Activated CD4-positive, alpha-beta T cell treated with anti-CD3 and anti-CD28 coated beads, Interleukin-2, amount 10 ng/mL, durations not matched to agents 24 days and 14 days (primary cell): ENCODE results near the gene TAPBP. TPM values are rescaled to one million over a fixed set of nuclear protein-coding genes. Genes with fewer than 3 reads are reported as not detected.
A peak's percentile ranks its signal among the peaks of the same experiment; 100 is the strongest.
"Not testable (repeated sequence)": the region's sequence is repeated elsewhere in the genome, so short reads cannot be mapped to it uniquely, and the experiment has no call there.

Experiments
- DNase-seq: peaks from one replicate; pipeline ENCODE4 v3.0.0; 2022
- H3K27ac Mint-ChIP-seq: one replicate; pipeline ENCODE4 v1.8.0; 2022; ENCODE audit warnings: mild to moderate bottlenecking, mixed read lengths
- H3K27me3 Mint-ChIP-seq: one replicate; pipeline ENCODE4 v1.8.0; 2022; ENCODE audit warnings: mixed read lengths
- H3K36me3 Mint-ChIP-seq: one replicate; pipeline ENCODE4 v1.8.0; 2022; ENCODE audit warnings: low read depth, mild to moderate bottlenecking, mixed read lengths
- H3K4me1 Mint-ChIP-seq: one replicate; pipeline ENCODE4 v1.8.0; 2021; ENCODE audit warnings: mixed read lengths
- H3K4me3 Mint-ChIP-seq: one replicate; pipeline ENCODE4 v1.8.0; 2022; ENCODE audit warnings: mild to moderate bottlenecking, moderate library complexity, mixed read lengths
- H3K9me3 Mint-ChIP-seq: one replicate; pipeline ENCODE4 v1.8.0; 2021; ENCODE audit warnings: mixed read lengths
- intact Hi-C: fragments of 100-400 bp; cut with micrococcal nuclease; formaldehyde crosslinking; loops from one replicate; pipeline ENCODE4 v1.15.1; 2023
- total RNA-seq: library from RNA; stranded (reverse); gene quantifications from 2 replicates; pipeline ENCODE4 v1.2.3, GENCODE V29; 2022

Gene TAPBP
- total RNA-seq, 1 donor from 2014 or later: 271 TPM

DNA sequence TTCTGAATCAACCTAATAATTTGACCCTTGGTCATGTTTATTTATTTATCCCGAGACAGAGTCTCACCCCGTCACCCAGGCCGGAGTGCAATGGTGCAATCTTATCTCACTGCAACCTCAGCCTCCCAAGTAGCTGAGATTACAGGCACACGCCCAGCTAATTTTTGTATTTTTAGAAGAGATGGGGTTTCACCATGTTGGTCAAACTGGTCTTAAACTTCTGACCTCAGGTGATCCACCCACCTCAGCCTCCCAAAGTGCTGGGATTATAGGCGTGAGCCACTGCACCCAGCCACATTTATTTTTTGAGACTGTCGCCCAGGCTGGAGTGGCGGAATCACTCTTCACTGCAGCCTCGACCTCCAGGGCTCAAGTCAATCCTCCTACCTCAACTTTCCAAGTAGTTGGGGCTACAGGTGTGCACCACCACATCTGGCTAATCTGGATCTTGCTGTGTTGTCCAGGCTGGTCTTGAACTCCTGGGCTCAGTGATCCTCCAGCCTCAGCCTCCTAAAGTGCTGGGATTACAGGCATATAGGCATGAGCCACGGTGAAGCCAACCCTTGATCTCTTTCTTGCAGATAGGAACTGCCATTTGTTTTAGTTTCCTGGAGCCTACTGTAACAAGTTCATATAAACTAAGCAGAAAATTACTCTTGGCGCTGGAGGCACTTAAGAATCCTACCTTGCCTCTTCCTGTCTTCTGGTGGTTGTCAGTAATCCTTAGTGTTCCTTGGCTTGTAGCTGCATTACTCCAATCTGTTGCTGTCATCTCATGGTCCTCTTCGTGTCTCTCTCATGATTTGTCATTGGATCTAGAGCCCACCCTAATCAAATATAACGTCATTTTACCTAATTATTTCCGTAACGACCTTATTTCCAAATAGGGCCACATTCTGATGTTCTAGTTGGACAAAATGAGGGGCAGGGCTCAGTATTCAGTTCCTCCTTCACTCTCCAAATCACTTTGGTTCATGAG, 39.7 kb downstream of the TAPBP start:
- H3K36me3 Mint-ChIP-seq: peaks cover 74% of the 10 kb centered on the region
- peak overlapping the region; percentile 82 for H3K27ac Mint-ChIP-seq
- DNase-seq: no peak
- no peaks in the 10 kb centered on the region for H3K9me3 Mint-ChIP-seq
- peak overlapping the region; percentile 94 for H3K4me3 Mint-ChIP-seq
- peaks cover 67% of the 10 kb centered on the region for H3K4me1 Mint-ChIP-seq
- intact Hi-C loops: loop anchor here (10.0 kb wide), 2 partner anchors 141 to 429 kb away; partner anchors contain the start of genes CUTA, PHF1 and PSMB8
- no peaks in the 10 kb centered on the region for H3K27me3 Mint-ChIP-seq

DNA sequence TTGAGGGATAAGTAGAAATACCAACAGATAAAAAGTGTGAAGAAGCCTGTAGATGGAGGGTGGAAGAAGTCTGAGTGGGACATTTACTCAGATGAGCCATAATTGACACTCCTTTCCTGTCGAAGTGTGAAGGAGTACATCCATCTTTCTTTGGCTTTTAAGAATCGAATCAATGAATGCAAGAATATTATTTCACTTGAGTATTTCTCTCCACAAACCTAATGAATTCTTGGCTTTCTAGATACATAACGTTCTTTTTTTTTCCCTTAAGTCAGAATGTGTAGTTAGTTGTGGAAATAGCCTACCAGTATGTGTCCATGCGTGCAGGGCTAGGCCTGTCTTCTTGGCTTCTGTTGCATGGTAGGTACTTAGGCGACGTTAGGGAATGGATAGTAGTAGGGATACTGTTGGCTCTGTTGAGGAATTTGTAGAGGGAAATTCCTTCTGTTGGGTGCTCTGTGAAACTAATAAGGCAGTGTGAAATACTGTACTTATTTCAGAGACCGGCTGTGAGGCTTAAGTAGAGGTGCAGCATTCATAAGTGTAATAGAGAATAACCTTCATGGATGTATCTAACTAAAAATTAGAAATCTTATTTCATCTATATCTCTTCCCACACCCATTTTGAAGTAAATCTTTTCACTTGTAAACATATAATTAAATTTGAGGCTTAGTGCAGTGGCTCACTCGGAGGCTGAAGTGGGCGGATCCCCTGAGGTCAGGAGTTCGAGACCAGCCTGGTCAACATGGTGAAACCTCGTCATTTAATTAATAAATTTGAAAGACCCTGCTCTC, 40.6 kb downstream of the TAPBP start:
- DNase-seq: no peak
- H3K4me3 Mint-ChIP-seq: peak overlapping the region; percentile 94
- no peaks in the 10 kb centered on the region for H3K9me3 Mint-ChIP-seq
- peaks cover 75% of the 10 kb centered on the region for H3K36me3 Mint-ChIP-seq
- H3K4me1 Mint-ChIP-seq: peaks cover 64% of the 10 kb centered on the region
- no peaks in the 10 kb centered on the region for H3K27me3 Mint-ChIP-seq
- H3K27ac Mint-ChIP-seq: peak overlapping the region; percentile 98
- intact Hi-C loops: loop anchor here (10.0 kb wide), 2 partner anchors 141 to 429 kb away; partner anchors contain the start of genes CUTA, PHF1 and PSMB8

DNA sequence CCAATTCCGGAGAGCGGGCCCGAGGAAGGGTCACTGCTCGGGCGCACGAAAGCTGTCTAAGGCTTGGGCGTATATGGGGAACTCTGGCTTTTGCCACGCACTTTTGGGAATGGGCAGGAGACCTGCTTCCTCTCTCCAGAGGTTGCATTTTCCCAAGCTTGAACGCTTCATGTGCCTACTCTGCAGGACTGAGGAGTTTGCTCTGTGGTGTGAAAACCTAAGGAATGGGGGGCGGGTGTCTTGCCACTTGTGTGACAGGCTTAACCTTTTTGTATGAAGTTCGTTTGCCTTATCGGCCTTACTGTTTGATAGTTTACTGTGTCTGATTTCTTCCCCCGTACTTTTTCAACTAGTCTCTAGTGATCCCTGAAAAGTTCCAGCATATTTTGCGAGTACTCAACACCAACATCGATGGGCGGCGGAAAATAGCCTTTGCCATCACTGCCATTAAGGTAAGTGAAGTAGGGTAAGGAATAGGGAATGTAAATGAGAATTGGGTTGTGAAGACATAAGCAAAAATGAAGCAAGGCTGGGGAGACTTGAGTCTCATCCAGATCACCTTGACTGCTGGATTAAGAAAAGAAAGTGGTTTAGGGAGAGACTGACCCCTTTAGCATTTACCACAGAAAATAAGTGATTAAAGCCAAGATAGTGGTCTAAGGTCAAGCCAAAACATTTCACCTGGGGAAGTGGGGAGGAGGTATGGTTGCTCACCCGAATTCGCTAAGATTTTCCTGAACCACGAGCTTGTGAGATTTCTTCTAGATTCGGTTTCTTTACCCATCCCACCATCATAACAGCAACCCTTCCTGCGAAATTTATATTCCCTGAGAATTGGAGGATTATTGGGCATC, 41.4 kb downstream of the TAPBP start:
- H3K9me3 Mint-ChIP-seq: no peaks in the 10 kb centered on the region
- DNase-seq: no peak
- H3K4me1 Mint-ChIP-seq: peaks cover 58% of the 10 kb centered on the region
- H3K27me3 Mint-ChIP-seq: no peaks in the 10 kb centered on the region
- peak overlapping the region; percentile 98 for H3K27ac Mint-ChIP-seq
- H3K36me3 Mint-ChIP-seq: peaks cover 78% of the 10 kb centered on the region
- intact Hi-C loops: loop anchor here (10.0 kb wide), 2 partner anchors 142 to 428 kb away; partner anchors contain the start of genes CUTA, PHF1 and PSMB8
- H3K4me3 Mint-ChIP-seq: peak overlapping the region; percentile 94

DNA sequence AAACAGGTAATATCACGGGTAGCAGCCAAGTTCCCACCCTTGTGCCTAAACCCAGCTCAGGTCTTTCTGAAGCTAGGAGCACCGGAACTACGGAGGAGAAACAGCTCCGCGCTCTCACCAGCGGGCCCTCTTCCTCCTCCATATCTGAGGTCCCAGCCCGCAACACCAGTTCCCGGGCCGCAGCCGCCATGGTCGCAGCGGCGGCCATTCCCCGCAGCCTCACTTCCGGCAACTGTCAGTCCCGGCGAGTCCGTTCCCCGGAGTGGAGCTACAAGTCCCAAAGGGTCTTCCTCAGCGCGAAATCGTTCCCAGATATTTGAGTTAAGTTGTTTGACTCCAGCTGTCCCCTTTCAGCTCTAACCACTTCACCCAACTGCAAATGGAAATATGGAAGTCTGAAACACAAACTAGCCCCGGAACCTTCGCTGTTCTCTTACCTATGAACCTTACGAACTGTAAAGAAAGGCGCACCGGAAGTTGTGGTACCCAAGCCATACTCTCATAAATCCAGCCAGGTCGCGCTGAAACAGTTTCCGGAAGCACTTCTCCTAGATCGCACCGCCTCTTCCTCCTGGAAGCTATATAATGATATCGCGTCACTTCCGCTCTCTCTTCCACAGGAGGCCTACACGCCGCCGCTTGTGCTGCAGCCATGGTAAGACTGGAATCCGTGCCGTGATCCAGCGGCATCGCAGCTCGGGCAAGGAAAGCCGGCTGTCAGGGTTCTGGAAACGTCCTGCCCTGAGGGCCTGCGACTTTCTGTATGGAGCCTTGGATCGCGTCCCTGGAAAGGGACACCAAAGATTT, 42.2 kb downstream of the TAPBP start, which contains the start of the genes RPS18 and VPS52:
TSS of gene RPS18 (plus strand) at position 608 of the 807 bp plus-strand sequence. CDS start at position 653, 45 bp downstream.
TSS of gene VPS52 (minus strand) at position 409 of the 807 bp plus-strand sequence. CDS start at position 208, 201 bp downstream.
- Mint-ChIP-seq H3K4me1 (peaks cover 54% of the 10 kb centered on the region), H3K9me3 (no peaks in the 10 kb centered on the region)
- intact Hi-C loops: loop anchor here (1.0 to 10.0 kb wide), 9 partner anchors 18 to 1409 kb away; partner anchors contain the start of genes CUTA, NEU1, PFDN6 and PHF1

DNA sequence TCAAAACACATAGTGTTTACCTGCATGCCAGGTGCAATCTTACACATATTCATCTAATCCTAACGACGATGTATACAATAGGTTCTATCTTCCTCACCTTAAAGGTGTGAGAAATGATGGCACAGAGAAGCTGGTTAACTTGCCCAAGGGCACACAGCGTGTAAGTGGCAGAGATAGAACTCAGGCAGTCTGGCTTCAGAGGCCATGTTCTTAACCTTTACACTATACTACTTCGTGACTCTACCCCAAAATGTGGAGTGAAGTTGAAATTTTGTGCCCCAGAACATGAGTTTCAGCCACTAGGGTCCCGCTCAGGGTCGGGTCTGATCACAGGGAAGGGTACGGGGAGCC, 42.8 kb downstream of the TAPBP start:
- Mint-ChIP-seq H3K4me1 (peaks cover 48% of the 10 kb centered on the region), H3K4me3 (peak overlapping the region; percentile 94), H3K9me3 (no peaks in the 10 kb centered on the region), H3K27ac (peak overlapping the region; percentile 98), H3K27me3 (no peaks in the 10 kb centered on the region), H3K36me3 (peaks cover 80% of the 10 kb centered on the region)
- intact Hi-C loops: loop anchor here (1.0 to 10.0 kb wide), 9 partner anchors 18 to 1408 kb away; partner anchors contain the start of genes CUTA, NEU1, PFDN6 and PHF1
- DNase-seq: no peak

More for the DNA sequence above, 42.2 kb downstream of the TAPBP start, which contains the start of the genes RPS18 and VPS52:
- Mint-ChIP-seq H3K27ac (peak within 1 kb of the TSS; percentile 98), H3K27me3 (no peaks in the 10 kb centered on the region), H3K36me3 (peaks cover 80% of the 10 kb centered on the region), H3K4me3 (peak within 1 kb of the TSS; percentile 94)
- peak; percentile 97 for DNase-seq

DNA sequence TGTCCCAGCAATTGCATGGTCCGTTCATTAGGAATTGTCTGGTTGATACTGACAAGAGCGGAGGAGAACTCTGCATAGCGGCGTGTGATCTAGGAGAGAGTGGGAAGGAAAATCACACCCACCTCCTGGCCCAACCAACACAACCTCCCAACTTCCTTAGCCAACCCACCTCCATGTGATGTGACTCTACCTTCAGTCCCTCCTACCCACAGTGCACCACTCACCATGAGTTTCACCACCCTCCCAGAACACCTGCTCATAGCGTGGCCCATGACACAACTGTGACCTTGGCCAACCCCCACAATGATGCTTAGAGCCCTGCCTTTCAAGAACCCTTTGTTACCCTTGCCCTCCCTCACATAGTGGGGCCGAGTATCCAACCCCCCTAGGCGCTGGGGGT, 49.9 kb downstream of the TAPBP start:
- peaks cover 74% of the 10 kb centered on the region for H3K36me3 Mint-ChIP-seq
- H3K4me3 Mint-ChIP-seq: no peak overlapping the region
- no peaks in the 10 kb centered on the region for H3K9me3 Mint-ChIP-seq
- H3K4me1 Mint-ChIP-seq: peaks cover 3% of the 10 kb centered on the region
- DNase-seq: no peak
- intact Hi-C loops: no loop called here
- no peak overlapping the region for H3K27ac Mint-ChIP-seq
- H3K27me3 Mint-ChIP-seq: no peaks in the 10 kb centered on the region

DNA sequence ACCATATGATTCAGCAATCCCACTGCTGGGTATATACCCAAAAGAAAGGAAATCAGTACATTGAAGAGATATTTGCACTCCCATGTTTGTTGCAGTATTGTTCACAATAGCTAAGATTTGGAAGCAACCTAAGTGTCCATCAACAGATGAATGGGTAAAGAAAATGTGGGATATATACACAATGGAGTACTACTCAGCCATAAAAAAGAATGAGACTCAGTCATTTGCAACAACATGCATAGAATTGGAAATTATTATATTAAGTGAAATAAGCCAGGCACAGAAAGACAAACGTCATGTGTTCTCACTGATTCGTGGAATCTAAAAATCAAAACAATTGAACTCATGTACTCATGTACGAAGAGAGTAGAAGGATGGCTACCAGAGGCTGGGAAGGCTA, 51.4 kb downstream of the TAPBP start:
- H3K27ac Mint-ChIP-seq, DNase-seq, H3K27me3 Mint-ChIP-seq, H3K4me3 Mint-ChIP-seq, intact Hi-C loops, H3K9me3 Mint-ChIP-seq, H3K4me1 Mint-ChIP-seq: not testable (repeated sequence)
- peaks cover 69% of the 10 kb centered on the region for H3K36me3 Mint-ChIP-seq

DNA sequence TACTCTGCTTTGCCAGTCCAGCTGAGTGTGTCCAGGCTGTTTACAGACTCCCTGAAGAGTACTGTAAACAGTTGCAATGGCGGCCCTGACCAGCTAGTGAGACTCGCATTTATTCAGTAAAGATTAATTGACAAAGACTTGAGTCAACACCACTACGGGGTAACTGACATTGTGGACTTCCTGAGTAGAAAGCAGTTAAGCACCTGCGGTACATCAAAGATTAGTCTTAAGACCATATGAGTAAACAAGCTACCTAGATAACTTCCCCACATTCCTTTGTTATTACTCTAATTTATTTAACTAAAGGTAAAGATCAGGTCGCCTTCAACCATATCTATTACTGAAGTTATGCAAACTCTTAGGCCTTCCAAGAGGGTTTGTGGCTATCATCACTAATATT, 54.8 kb downstream of the TAPBP start:
- Mint-ChIP-seq H3K27me3 (no peaks in the 10 kb centered on the region), H3K36me3 (peaks cover 46% of the 10 kb centered on the region), H3K4me1 (no peaks in the 10 kb centered on the region), H3K4me3 (no peak overlapping the region), H3K9me3 (no peaks in the 10 kb centered on the region), H3K27ac (no peak overlapping the region)
- DNase-seq: no peak
- intact Hi-C loops: no loop called here

DNA sequence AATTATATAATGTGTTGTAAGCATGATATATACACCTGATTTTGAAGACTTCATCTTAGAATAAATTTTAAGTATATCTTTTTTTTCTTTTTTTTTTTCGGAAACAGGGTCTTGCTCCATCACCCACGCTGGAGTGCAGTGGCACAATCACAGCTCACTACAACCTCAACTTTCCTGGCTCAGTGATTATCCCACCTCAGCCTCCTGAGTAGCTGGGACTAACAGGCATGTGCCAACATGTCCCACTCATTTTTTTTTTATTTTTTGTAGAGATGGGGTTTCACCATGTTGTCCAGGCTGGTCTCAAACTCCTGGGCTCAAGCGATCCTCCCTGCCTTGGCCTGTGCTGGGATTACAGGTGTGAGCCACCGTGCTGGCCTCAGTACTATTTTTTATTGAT, 59.3 kb downstream of the TAPBP start:
- Mint-ChIP-seq H3K27me3 (no peaks in the 10 kb centered on the region), H3K36me3 (peaks cover 42% of the 10 kb centered on the region), H3K27ac (no peak overlapping the region), H3K4me3 (no peak overlapping the region), H3K9me3 (no peaks in the 10 kb centered on the region), H3K4me1 (peaks cover 23% of the 10 kb centered on the region)
- intact Hi-C loops: no loop called here
- no peak for DNase-seq

DNA sequence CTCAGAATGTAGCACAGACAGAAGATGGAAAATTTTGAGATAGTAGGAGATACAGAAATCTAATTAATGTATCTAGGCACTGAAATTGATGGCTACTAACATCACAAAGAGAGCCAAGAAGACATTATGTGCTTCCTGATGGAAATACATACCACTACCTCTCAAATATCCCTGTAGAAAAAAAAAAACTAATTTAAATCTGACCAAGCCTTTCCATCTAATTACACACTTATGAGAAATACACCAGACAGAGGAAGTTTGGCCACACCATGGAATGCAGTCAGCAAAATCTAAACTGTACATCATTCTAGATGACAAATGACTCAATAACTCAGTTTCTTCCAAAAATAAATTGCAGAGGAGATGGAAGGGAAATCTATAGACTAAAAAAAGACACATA, 61.1 kb downstream of the TAPBP start:
- DNase-seq: no peak
- Mint-ChIP-seq H3K4me3 (no peak overlapping the region), H3K4me1 (peaks cover 34% of the 10 kb centered on the region), H3K36me3 (peaks cover 37% of the 10 kb centered on the region), H3K9me3 (no peaks in the 10 kb centered on the region), H3K27ac (no peak overlapping the region), H3K27me3 (no peaks in the 10 kb centered on the region)
- intact Hi-C loops: no loop called here

DNA sequence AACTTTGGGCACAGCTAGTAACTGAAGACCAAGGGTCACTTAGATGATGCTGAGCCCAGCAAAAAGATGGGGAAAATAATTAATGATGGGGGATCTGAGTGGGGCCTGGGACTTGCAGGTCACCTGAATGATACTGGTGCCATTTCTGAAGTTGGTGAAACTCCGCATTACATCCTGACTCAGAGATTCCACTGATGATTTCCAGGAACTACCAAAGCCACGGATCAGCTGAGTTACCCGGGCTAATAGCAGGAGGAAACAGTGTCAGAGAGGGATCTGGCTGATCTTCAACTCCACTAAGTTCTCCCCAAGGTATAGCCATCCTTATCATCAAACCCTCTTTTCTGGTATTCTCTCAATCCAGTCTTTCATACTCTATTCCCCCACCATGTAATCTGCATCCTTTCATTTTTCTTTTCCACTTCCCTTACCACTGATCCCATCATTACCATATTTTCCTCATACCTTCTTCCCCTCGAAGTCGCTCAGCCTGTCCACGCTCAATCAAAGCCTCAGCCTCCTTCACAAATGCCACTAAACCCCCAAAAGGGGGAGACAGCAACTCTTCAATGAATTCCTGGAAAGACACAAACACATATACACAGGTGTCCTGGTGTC, 62.4 kb downstream of the TAPBP start:
- no peak for DNase-seq
- Mint-ChIP-seq H3K4me1 (peaks cover 34% of the 10 kb centered on the region), H3K9me3 (no peaks in the 10 kb centered on the region), H3K27ac (peak overlapping the region; percentile 55), H3K4me3 (peak overlapping the region; percentile 35), H3K27me3 (peaks cover 3% of the 10 kb centered on the region), H3K36me3 (peaks cover 35% of the 10 kb centered on the region)
- intact Hi-C loops: no loop called here

DNA sequence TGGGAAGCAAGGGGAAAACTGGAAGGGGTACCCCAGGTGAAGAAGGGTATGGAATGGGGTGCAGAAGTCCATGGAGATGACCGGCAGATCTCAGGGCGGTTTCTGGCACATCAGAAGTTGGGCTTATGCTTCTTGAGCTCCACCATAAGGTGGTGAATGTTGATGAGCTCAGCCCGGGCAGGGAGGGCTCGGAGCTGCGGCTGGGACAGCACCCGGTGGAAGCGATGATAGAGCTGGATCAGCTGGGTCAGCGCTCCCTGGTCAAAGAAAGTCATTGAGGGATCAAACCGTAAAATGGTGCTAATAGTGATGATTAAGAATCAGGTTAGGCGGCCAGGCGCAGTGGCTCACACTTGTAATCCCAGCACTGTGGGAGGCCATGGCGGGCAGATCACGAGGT, 63.1 kb downstream of the TAPBP start:
- peak overlapping the region; percentile 94 for H3K27ac Mint-ChIP-seq
- no peak for DNase-seq
- H3K4me3 Mint-ChIP-seq: peak overlapping the region; percentile 91
- peaks cover 34% of the 10 kb centered on the region for H3K4me1 Mint-ChIP-seq
- H3K27me3 Mint-ChIP-seq: peaks cover 4% of the 10 kb centered on the region
- H3K36me3 Mint-ChIP-seq: peaks cover 34% of the 10 kb centered on the region
- H3K9me3 Mint-ChIP-seq: no peaks in the 10 kb centered on the region
- intact Hi-C loops: no loop called here
